ENCODE measurements around the gene ZDHHC3. TPM values are rescaled to one million over a fixed set of nuclear protein-coding genes. Genes with fewer than 3 reads are reported as not detected.

Gene ZDHHC3
- total RNA-seq, 1 experiment from 2014 or later: 122 TPM

GRCh38 chr3:44999782-45000181 lies 23.8 kb upstream of the ZDHHC3 start:
- intact Hi-C loops (cut with micrococcal nuclease): no loop called here
- H3F3A ChIP-seq (ENCODE audit: low read length, unreplicated experiment): no peaks in the 10 kb centered on the region
- H3K27me3 ChIP-seq (ENCODE audit: low read length): no peaks in the 10 kb centered on the region
- POLR2A ChIA-PET (ENCODE audit: unreplicated experiment): no interaction called here
- H3K79me2 ChIP-seq (ENCODE audit: low read length): peaks cover 22% of the 10 kb centered on the region
- BruUV-seq (replicated peaks): no TSS peak
- DNase-seq (no peak), ATAC-seq (no peak)
- CTCF ChIA-PET: no interaction called here
- no peak overlapping the region for H3K27ac ChIP-seq (ENCODE audit: low read length)
- H3K4me1 ChIP-seq (ENCODE audit: insufficient read depth, low read length): peaks cover 12% of the 10 kb centered on the region
- no peak overlapping the region for H3K4me3 ChIP-seq (ENCODE audit: low read length)
- H2AFZ ChIP-seq (ENCODE audit: low read length): no peak overlapping the region
- no peaks in the 10 kb centered on the region for H3K9me3 ChIP-seq (ENCODE audit: low read length)
- H4K20me1 ChIP-seq (ENCODE audit: low read length): peaks cover 7% of the 10 kb centered on the region; the same call in 1 of the 2 replicates
- H3K36me3 ChIP-seq (ENCODE audit: low read depth, low read length): peaks cover 49% of the 10 kb centered on the region
- TF ChIP-seq EZH2phosphoT487 (IDR thresholded peaks at IDR 0.05; ENCODE audit: borderline replicate concordance, low read length) (no peak), EZH2 (IDR thresholded peaks at IDR 0.05; ENCODE audit: low read length, unreplicated experiment) (no peak), CTCF (conservative IDR thresholded peaks at IDR 0.05; ENCODE audit: low read depth, low read length) (no peak)
- H3K9ac ChIP-seq (ENCODE audit: low read length): no peak overlapping the region
- H3K9me2 ChIP-seq (replicated peaks; ENCODE audit: low read length): no peaks in the 10 kb centered on the region
- no peak overlapping the region for H3K4me2 ChIP-seq (ENCODE audit: low read length)

- DNase-seq (no peak), ATAC-seq (no peak)
- no peaks in the 10 kb centered on the region for H3K9me3 ChIP-seq (ENCODE audit: low read length)
- no peak overlapping the region for H3K27ac ChIP-seq (ENCODE audit: low read length)
- H3K9ac ChIP-seq (ENCODE audit: low read length): no peak overlapping the region
- no peaks in the 10 kb centered on the region for H3K27me3 ChIP-seq (ENCODE audit: low read length)
- no peaks in the 10 kb centered on the region for H3K9me2 ChIP-seq (replicated peaks; ENCODE audit: low read length)
- peaks cover 50% of the 10 kb centered on the region for H3K36me3 ChIP-seq (ENCODE audit: low read depth, low read length)
- peaks cover 6% of the 10 kb centered on the region for H3F3A ChIP-seq (ENCODE audit: low read length, unreplicated experiment)
- H3K4me1 ChIP-seq (ENCODE audit: insufficient read depth, low read length): peaks cover 42% of the 10 kb centered on the region
- H3K79me2 ChIP-seq (ENCODE audit: low read length): peaks cover 39% of the 10 kb centered on the region
- no peak overlapping the region for H2AFZ ChIP-seq (ENCODE audit: low read length)
- no peak for TF ChIP-seq CTCF (conservative IDR thresholded peaks at IDR 0.05; ENCODE audit: low read depth, low read length)
- no peak for TF ChIP-seq EZH2 (IDR thresholded peaks at IDR 0.05; ENCODE audit: low read length, unreplicated experiment)
- no peak for TF ChIP-seq EZH2phosphoT487 (IDR thresholded peaks at IDR 0.05; ENCODE audit: borderline replicate concordance, low read length)
- no peak overlapping the region for H3K4me2 ChIP-seq (ENCODE audit: low read length)
- peaks cover 13% of the 10 kb centered on the region; the same call in 1 of the 2 replicates for H4K20me1 ChIP-seq (ENCODE audit: low read length)
- CTCF ChIA-PET: no interaction called here
- intact Hi-C loops (cut with micrococcal nuclease): no loop called here
- BruUV-seq (replicated peaks): no TSS peak
- H3K4me3 ChIP-seq (ENCODE audit: low read length): no peak overlapping the region
- POLR2A ChIA-PET (ENCODE audit: unreplicated experiment): interaction anchor here (0.7 kb wide), 1 partner anchor 621 kb away, joined by 9 read pairs; no protein-coding TSS in a partner anchor
Measured at GRCh38 chr3:44996556-44996969, 20.6 kb upstream of the ZDHHC3 start.

GRCh38 chr3:44995142-44995770 lies 19.3 kb upstream of the ZDHHC3 start:
- Histone ChIP-seq H3K4me2 (ENCODE audit: low read length) (0 out of 2 replicates have a peak overlapping the region, but pooled peaks have one; percentile 7), H3K4me1 (ENCODE audit: insufficient read depth, low read length) (peaks cover 42% of the 10 kb centered on the region), H3K79me2 (ENCODE audit: low read length) (peaks cover 50% of the 10 kb centered on the region), H3K9me3 (ENCODE audit: low read length) (no peaks in the 10 kb centered on the region), H3K9ac (ENCODE audit: low read length) (no peak overlapping the region), H3F3A (ENCODE audit: low read length, unreplicated experiment) (peaks cover 6% of the 10 kb centered on the region), H3K27me3 (ENCODE audit: low read length) (no peaks in the 10 kb centered on the region), H2AFZ (ENCODE audit: low read length) (no peak overlapping the region), H3K36me3 (ENCODE audit: low read depth, low read length) (peaks cover 53% of the 10 kb centered on the region), H4K20me1 (ENCODE audit: low read length) (peaks cover 13% of the 10 kb centered on the region; the same call in 1 of the 2 replicates), H3K27ac (ENCODE audit: low read length) (peak overlapping the region; percentile 68), H3K9me2 (replicated peaks; ENCODE audit: low read length) (no peaks in the 10 kb centered on the region), H3K4me3 (ENCODE audit: low read length) (no peak overlapping the region)
- TF ChIP-seq EZH2 (IDR thresholded peaks at IDR 0.05; ENCODE audit: low read length, unreplicated experiment) (no peak), EZH2phosphoT487 (IDR thresholded peaks at IDR 0.05; ENCODE audit: borderline replicate concordance, low read length) (no peak), CTCF (conservative IDR thresholded peaks at IDR 0.05; ENCODE audit: low read depth, low read length) (no peak)
- intact Hi-C loops (cut with micrococcal nuclease): no loop called here
- ATAC-seq (peak; percentile 51), DNase-seq (peak; percentile 64)
- CTCF ChIA-PET: no interaction called here
- no TSS peak for BruUV-seq (replicated peaks)
- POLR2A ChIA-PET (ENCODE audit: unreplicated experiment): interaction anchor here (0.6 kb wide), 1 partner anchor 674 kb away, joined by 4 read pairs; no protein-coding TSS in a partner anchor

Measured in PC-3 (cell line).